Middle frontal gyrus (tissue), 1 donor: ENCODE data around the gene PIP5K1A.
"Not testable (repeated sequence)": the region's sequence is repeated elsewhere in the genome, so short reads cannot be mapped to it uniquely, and the experiment has no call there.

Experiments
- DNase-seq: peaks from one replicate; pipeline ENCODE4 v3.0.0-alpha.2; 2015; ENCODE audit warnings: low spot score; ENCODE audit errors: extremely low spot score

Gene PIP5K1A

GRCh38 chr1:151192047-151192446 lies 6.3 kb upstream of the PIP5K1A start:
- no peak for DNase-seq

DNA sequence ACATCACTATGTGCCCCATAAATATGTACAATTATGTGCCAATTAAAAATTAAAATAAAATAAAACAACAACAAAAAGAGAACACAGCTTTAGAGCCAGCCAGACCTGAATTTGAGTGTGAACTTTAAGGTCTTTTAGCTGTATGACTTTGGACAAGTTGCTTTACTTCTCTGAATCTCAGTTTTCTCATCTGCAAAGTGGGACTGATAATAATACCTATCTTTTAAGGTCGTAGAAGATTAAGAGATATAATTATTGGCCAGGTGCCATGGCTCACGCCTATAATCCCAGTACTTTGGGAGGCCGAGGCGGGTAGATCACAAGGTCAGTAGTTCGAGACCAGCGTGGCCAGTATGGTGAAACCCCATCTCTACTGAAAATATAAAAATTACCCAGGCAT lies 5.0 kb upstream of the PIP5K1A start:
- DNase-seq = no peak

DNA sequence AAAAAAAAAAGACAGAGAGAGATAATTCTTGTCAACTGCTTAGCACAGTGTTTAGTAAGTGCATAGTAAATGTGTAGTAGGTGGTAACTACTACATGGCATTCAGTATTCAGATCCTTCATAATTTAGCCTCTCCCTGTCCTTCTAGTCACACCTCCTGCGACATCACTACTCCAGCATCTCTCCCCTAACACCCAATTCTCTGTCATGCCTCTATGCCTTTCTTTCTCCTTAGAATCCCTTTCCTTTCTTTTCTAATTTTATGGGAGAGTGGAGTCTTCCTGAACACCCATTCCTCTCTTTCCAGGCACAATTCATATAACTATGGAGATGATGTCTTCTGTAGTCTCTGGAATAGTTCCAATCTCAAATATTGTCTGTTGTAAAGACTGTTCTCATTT lies 4.5 kb upstream of the PIP5K1A start:
- DNase-seq = no peak

DNA sequence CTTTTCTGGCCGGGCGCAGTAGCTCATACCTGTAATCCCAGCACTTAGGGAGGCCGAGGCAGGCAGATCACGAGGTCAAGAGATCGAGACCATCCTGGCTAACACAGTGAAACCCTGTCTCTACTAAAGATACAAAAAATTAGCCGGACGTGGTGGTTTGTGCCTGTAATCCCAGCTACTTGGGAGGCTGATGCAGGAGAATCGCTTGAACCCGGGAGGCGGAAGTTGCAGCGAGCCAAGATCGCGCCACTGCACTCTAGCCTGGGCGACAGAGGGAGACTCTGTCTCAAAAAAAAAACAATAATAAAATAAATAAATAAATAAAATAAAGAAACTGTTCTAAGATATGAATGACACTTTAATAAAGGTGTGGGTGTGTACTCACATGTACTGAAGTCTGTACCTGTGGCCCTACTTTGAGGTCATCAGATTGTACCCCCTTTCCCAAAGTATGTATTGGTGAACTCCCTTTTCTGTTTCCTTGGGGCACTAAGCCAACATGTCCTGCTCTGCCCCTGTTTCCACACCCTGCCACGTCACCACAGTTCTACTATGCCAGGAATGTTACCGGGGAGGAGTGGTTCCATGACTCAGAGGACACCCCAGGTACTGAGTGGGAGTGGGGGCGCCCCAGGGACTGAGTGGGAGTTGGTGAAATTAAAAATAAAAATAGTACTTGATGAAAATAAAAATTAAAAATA lies 3.3 kb upstream of the PIP5K1A start:
- DNase-seq = not testable (repeated sequence)

DNA sequence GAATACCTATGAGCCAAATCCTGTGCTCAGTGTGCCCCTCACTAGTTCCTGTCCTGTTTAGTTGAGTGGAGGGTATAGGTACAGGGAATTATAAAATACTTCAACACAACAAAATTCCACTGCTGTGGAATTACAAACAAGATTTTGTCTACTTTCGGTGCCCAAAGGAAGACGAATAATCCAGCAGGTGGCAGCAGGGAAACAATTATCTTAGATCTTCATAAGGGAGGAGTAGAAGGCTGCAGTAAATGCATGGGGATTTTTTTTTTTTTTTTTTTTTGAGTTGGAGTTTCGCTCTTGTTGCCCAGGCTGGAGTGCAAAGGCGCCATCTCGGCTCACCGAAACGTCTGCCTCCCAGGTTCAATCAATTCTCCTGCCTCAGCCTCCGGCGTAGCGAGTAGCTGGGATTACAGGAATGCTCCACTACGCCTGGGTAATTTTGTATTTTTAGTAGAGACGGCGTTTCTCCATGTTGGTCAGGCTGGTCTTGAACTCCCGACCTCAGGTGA lies 2.0 kb upstream of the PIP5K1A start:
- DNase-seq = peak; percentile 92

GRCh38 chr1:151197863-151198253 lies 494 bp upstream of the PIP5K1A start:
- no peak for DNase-seq

DNA sequence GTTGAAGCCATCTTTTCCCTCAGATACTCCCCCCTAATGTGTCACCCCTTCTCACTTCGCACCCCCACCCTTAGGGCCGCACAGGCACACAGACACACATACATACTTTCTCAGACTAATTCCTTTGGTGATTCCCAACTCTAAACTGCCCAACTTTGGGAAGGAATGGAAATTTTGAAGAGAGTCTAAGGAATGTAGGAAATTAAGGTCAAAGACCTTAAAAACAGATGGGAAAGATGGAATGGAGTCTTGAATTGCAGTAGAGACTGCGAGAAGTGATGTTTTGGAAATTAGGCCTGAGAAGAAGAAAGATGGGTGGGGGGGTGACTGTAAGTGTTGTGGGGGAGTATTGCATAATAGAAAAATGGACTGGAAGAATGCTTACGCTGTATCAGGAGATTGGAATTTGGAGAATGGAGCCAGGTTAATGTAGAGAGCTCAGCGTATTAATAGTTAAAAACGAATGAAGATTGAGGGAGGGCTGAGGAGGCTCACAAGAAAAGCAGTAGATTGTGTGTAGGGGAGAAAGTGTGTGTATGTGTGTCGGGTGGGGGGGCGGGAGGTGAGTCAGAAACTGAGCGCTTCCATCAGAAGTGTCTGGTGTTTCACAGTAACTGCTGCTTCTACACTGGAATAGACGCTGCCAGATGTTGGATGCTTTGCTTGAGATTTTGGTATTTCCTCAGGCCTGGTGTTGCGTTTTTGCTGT lies 1.7 kb downstream of the PIP5K1A start:
- no peak for DNase-seq

- not testable (repeated sequence) for DNase-seq
These were observed 7.1 kb downstream of the PIP5K1A start for GRCh38 chr1:151205381-151205965.

- no peak for DNase-seq
These were observed 12.5 kb downstream of the PIP5K1A start for GRCh38 chr1:151210830-151211229.

- DNase-seq = no peak
These were observed 13.8 kb downstream of the PIP5K1A start for GRCh38 chr1:151211972-151212705.

GRCh38 chr1:151213560-151213959 lies 15.2 kb downstream of the PIP5K1A start:
- no peak for DNase-seq

GRCh38 chr1:151221616-151222015 lies 23.3 kb downstream of the PIP5K1A start:
- DNase-seq = no peak

- no peak for DNase-seq
These were observed 23.8 kb downstream of the PIP5K1A start for GRCh38 chr1:151222130-151222529.

DNA sequence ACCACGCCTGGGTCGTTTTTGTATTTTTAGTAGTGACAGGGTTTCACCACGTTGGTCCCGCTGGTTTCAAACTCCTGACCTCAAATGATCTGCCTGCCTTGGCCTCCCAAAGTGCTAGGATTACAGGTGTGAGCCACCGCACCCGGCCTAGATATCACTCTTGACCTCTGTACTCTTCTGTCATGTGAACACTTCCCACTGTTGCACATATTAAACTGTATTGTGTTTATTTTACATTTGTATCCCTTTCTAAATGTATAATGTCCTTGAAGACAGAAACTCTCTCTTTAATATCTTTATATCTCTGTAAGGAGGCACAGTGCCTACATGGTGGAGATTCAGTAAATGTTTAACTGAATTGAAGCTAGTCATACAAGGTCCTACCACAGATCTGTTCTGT lies 36.9 kb downstream of the PIP5K1A start:
- DNase-seq = no peak

GRCh38 chr1:151237678-151238466 lies 39.5 kb downstream of the PIP5K1A start:
- DNase-seq = no peak

GRCh38 chr1:151238467-151238739 lies 40.1 kb downstream of the PIP5K1A start:
- DNase-seq = peak; percentile 38

DNA sequence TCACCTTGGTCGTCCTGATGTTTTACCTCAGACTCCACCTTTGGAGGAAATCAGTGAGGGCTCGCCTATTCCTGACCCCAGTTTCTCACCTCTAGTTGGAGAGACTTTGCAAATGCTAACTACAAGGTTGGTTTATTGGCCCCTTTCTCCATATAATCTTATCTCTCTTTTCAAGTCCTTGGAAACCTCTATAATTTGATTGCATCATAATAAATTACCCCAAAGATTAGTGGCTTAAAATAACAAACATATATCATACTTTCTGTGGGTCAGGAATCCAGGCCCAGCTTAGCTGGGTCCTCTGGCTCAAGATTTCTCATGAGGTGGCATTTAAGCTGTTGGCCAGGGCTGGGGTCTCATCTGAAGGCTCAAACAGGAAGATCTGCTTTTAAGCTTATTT lies 44.1 kb downstream of the PIP5K1A start:
- no peak for DNase-seq

DNA sequence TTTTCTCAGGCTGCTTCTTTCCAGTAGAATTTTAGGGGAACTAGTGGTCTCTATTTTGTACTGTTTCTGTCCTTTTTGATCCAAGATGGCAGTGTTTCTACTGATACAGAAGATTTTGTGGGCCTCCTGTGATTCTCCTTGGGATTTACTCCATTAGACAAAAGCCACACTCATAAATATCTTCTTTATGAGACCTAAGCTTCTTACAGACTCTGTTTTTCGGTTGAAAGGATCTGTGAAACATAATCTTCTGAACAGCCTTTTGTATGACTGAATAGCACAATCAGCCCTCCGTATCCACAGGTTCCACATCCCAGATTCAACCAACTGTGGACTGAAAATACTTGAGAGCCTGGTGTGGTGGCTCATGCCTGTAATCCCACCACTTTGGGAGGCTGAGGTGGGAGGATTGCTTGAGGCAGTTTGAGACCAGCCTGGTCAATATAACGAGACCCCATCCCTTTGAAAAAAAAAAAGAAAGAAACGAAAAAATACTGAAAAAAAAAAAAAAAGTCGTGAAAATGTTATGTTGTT lies 45.4 kb downstream of the PIP5K1A start:
- DNase-seq = no peak

GRCh38 chr1:151246786-151247185 lies 48.4 kb downstream of the PIP5K1A start:
- DNase-seq = no peak

DNA sequence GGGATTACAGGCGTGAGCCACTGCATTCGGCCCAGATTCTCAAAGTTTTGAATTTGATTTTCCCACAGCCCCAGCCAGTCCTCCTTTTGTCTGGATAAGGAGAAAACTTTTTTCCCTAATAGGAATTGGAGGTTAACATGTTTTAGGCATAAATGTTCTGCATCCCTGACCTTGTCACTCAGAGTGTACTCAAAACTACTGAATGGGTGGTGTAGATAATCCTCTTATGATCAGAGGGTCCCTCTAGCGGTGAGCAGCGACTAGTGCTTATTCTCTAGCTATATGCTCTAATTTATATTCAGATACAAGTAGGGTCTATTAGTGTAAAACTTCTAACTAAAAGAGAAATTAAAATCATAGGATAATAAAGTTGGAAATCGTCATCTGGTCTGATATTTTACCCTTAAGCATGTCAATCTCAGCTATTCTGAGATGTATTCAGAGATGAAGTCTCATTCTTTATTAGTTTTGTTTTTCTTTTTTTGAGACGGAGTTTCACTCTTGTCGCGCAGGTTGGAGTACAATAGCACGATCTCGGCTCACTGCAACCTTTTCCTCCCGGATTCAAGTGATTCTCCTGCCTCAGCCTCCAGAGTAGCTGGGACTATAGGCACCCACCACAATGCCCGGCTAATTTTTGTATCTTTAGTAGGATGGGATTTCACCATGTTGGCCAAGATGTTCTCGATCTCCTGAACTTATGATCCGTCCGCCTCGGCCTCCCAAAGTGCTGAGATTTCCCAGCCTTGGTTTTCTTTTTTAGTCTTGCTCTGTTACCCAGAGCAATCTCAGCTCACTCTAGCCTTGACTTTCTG lies 53.5 kb downstream of the PIP5K1A start:
- no peak for DNase-seq
